HG03520 (cell line): ENCODE results near the gene STARD8.
"Not testable (repeated sequence)": the region's sequence is repeated elsewhere in the genome, so short reads cannot be mapped to it uniquely, and the experiment has no call there.

Source experiments
- ATAC-seq: cut with Tn5 transposase; IDR thresholded peaks from one replicate; pipeline ENCODE4 v1.9.1; 2021; ENCODE audit warnings: mild to moderate bottlenecking, moderate library complexity; ENCODE audit not compliant: unreplicated experiment

The STARD8 gene

DNA sequence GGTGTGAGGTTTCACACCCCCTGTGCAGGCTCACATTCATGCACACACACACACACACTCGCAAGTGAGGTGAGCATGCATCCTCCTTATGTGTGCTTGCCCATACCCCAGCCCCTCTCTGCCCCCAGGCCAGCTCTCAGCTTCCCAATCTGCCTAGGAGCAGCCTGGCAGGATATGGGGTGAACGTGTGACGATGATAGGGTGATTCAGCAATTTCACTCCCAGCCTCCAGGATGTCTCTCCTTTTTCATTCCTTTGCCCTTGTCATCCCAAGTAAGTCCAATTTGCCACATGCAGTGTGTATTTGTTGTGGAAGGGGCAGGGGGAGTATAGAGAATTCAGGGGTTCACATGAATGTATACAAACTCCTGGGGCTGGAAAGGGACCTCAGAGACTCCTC, 7.2 kb downstream of the STARD8 start:
- ATAC-seq, result no peak

DNA sequence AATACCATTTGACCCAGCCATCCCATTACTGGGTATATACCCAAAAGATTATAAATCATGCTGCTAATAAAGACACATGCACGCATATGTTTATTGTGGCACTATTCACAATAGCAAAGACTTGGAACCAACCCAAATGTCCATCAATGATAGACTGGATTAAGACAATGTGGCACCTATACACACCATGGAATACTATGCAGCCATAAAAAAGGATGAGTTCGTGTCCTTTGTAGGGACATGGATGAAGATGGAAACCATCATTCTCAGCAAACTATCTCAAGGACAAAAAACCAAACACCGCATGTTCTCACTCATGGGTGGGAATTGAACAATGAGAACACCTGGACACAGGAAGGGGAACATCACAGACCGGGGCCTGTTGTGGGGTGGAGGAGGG, 9.0 kb downstream of the STARD8 start:
- not testable (repeated sequence) for ATAC-seq

DNA sequence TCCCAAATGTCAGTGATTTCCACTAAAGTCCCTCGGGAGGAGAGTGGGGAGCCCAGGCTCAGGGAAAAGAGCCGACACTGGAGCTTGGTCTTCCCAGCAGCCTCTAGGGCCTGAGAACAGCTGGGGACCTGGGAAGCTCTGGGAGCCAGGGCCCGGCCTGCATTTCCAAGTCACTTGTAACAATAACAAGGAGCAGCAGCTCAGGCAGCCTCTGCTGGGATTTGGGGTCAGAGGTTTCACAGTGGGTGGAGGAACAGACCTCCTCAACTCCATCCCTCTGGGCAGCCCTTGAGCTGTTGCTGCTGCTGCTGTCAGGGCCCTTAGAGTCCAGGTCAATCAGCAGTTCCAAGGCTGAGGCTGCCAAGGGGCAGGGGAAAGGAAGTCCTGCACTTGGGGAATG, 11.1 kb downstream of the STARD8 start:
- ATAC-seq, result no peak

DNA sequence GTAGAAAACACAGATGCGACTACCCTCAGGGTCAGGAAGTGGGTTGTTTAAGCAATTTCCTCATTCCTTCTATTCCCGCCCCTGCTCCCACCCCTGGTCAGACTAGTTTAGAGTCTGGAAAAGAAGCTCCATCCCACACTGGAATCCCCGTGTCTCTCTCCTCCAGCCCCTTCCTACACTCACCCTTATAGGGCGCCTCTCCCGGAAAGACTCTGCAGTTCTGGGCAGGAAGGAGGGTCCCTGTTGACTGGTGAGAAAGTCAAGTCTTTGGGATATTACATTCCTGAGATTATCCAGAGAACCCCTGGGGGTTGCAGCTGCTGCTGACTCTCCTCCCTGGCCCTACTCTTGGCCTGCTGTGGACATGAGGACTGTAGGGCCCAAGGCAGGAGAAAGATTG, 11.9 kb downstream of the STARD8 start:
- ATAC-seq, result no peak

DNA sequence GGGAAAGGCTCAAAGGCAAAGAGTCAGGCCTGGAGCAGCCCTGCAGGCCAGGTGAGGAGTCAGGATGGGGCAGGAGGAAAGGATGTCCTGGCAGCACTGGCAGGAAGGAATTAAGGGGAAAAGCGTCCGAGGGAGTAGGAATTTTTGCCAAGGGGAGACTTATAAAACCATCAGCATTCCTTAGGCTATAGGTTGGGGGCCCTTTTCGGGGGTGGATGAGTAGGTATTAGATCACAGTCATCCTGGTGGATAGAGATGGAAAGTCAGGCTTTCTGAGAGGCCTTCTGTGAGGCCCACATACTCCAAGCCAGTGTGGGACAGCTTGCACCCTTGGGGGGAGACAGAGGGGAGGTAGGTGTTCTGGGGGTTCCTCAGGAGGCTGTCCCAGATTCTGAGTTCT, 12.3 kb downstream of the STARD8 start:
- no peak for ATAC-seq

DNA sequence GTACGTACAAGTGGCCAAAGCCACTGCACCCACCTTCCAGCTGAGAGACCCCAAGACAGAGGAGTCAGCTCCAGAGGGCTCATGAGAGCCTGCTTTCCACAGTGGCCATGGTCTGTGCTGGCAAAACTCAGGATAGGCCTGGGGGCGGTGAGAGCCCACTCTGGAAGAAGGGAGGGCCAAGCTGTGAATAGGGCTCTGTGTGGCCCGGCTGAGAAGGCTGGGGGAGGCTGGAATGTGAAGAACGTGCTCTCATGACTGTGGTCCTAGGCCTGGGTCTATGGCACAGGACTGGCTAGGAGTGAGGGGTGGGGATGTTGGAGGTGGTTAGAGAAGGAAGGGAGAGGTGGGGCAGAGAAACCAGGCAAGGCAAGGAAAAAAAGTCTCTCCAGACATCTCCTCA, 13.3 kb downstream of the STARD8 start:
- no peak for ATAC-seq

DNA sequence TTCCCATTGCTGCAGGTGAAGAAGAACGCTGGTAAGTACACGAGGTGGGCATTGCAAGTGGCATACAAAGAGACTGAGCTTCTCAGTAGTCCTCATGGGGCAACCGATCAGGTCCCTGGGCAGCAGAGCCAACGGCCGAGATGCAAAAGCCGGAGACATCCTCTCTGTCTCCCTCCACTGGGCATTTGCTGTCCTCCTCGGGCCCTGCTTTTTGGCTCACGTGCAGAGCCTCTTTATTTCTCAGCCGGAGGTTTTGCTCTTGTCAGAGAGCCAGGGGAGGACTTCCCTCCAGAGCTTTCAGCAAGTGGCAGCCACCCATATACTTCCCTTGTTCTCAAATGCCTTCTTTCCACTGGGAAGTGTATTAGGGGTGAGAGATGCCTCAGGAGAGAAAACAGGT, 18.0 kb downstream of the STARD8 start:
- no peak for ATAC-seq

DNA sequence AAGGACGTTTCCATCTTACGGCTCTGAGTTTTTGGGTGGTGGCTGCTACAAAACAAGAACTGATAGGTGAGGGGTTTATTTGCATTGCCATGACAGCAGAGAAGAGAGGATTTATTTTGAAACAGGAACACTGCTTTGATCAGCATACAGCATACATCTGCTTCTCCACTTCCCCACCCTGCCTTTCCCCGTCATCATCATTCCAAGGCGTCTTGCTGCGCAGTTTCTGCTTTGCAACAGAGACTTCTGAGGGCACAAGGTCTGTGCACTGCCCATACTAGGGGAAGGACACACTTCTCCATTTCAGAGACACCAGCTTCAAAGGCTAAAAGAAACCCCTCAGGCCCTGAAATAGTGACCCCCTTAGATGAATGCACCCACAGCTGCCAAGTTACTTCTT, 19.1 kb downstream of the STARD8 start:
- ATAC-seq, result no peak

DNA sequence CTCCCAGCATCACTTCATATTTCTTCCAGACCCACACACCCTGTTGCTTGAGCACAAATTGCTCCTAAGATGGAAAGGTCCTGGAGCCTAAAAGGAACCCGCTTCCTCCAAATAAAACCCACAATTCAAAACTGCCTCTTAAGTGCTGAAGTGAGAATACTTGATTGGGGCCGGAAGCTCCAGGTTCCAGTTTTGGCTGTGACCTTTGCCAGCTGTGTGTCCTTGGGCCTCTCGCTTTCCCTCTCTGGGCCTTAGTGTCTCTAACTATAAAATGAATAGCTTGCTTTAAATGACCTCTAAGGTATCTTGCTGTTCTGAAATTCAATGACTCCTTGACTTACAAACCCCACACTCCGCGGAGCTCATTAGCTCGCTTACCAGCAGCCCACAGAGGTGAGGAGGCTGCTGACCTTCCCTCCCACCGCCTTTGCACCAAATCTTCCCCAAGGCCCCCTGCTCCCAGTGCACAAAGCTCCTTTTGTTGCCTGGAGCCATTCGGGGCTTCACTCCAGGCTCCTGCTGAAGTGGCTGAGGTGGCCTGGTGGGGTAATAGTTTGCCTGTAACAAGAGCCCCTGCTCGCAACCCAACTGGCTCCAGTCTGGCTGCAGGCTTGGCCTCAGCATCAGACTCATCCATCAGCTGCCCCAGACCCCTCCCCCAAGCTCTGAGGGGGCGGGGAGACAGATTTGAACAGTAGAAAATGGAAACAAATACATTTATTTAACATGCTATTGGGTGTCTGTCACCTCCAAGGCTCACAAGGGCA, 21.8 kb downstream of the STARD8 start:
- ATAC-seq, result no peak

DNA sequence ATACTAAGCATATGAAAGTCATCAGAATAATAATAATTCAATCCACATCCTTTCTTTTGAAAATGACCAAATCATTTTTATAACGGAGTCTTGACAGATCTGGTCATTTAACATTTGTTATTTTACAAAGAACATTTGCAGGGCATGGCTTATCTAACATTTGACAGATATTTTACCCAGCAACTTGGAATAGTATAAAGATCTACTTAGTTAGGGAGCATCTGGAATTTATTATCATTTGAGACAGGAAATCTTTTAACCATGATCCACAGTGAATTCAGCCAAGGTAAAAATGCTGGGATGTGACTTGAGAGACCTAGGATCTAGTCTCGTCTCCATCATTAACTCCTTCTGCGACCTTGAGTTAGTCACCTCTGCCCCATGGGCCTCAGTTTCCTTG, 22.4 kb downstream of the STARD8 start:
- ATAC-seq, result no peak

DNA sequence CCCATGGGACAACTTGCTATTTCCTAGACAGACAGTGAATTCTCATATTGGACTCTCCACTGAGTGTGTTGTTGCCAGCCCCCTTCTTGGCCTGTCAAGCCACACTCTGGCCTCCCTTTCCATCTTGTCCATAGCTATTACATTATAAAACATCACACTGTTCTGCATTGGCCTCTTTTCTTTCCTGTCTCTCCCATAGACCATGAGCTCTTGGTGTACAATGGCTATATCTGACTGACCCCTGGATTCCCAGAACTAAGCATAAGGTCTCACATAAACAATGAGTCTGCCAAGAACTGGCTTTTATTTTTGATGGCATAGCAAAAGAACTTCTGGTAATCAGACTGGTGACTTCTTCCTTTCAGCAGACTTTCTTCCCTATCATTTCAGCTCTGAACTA, 23.8 kb downstream of the STARD8 start:
- ATAC-seq, result no peak

DNA sequence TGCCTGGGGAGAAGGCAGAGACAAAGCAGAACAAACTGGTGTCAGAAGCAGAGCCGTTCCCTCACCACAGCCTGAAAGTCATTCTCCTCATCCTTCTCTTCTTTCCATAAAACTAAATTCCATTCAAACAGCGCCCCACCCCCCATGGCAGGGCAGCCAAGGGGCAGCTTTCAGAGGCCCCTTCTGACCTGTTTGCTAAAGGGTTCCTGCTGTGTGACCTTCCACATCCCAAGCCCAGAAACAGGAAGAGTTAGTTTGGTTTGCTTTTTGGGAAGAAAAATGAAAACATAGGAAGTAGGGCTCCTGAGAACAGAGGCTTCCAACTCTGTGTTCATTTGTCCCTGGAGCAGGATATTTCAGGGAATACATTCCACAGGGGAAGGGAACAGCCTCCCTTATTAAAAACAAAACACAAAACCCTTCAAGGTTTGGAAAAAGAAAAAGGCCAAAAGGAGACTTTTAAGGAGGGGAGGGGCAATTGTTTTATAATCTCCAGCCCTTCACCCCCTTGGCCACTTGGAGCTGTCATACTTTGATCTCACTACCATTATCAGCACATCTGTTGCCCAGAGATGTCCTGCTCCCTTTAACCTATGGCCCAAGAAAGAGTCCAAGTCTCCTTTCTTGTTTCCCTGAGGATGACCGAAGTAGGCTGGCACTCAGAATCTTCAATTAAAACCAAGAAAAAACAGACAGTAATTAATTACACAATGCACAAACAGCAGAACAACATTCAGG, 25.3 kb downstream of the STARD8 start:
- no peak for ATAC-seq

DNA sequence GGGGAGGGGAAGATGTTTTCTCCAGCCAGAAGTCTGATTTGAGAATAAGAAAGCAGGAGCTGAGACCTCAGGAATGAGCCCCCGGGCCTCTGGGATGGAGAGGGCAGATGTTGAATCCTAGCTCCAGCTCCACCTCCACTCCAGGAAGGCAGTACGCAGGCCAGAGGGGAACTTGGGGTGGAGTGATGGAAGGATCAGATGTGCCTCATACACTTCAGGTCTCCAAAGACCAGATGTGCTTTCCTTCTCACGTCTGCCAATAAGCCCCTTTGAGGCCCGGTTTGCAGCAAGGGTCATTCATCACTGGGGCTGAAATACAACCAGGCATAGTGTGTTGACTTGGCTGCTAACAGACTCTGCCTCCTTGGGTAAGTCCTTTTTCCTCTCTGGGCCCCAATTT, 28.1 kb downstream of the STARD8 start:
- no peak for ATAC-seq

DNA sequence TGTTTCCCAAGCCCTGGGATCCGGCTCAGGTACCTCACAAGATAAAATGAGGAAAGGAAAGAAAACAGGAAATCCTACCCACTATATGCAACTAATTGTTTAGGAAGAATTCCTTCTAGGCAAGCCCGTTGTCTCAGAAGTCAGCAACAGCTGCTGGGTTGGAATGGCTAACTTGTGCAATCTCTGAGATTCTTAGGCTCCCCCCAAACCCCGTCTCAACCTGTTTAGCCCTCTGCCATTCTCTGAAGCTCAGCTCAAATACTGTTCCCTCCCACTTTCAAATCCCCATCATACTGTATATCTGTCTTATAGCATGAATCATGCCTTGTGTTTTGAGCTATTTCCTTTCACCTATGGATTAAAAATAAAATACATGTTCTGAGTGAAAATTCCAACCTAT, 28.9 kb downstream of the STARD8 start:
- no peak for ATAC-seq

DNA sequence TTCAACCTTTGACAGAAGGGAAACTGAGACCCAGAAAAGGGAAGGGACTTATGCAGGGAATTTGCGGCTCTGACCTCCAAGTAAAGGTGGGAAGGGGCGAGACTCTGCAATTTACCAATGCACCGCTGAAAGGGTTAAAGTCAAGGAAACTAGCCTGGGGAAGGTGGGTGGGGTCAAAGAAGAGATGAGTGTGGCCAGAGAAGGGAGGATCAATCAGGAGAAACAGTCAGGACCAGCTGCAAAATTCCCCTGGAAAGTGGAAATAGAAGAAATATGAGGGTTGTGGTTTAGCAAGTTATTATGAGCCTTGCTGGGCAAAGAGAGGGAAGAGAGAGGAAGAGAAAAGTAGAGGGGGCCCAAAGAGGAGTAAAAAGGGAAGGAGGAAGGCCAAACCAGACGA, 30.5 kb downstream of the STARD8 start:
- no peak for ATAC-seq

DNA sequence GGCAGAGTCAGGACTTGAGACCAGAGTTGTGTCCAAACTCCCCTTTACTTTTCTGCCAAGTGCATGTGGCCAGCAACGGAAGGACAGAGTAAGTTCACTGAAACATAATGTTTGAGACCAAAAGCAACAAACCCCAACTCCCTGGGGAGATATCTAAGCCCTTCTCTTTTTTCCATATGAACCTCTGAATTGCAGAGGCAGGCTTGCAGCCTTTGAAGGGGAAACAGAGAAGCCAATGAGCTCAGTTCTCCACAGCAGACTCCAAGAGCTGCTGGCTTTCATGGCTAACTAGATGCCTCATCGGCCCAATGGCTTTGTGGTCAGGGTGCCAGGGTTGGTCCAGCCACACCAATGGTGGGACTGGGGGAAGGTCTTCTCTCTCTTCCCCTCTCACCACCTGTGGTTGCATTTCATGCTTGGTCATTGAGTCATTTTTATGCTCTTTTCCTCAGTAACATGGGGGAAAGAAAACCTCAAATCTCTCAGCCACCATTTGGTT, 34.0 kb downstream of the STARD8 start:
- ATAC-seq, result no peak

DNA sequence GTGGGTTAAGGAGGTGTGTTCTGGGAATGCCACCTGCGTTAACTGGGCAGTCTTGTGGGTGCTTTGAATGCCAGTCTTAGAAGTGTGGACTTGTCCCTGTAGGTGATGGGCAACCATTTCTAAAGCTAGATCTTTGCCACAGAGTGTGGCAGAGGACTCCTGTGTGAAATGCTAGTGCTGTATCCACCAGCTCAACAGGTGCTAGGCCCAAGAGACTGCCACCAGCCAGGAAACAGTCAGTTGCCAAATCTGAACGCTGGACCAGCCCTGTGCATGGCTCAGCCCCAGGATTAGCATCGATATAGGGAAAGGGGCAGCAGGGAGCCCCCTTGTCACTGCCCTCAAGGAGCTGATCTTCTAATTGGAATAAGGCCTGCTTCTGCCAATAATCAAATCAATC, 35.3 kb downstream of the STARD8 start:
- no peak for ATAC-seq

DNA sequence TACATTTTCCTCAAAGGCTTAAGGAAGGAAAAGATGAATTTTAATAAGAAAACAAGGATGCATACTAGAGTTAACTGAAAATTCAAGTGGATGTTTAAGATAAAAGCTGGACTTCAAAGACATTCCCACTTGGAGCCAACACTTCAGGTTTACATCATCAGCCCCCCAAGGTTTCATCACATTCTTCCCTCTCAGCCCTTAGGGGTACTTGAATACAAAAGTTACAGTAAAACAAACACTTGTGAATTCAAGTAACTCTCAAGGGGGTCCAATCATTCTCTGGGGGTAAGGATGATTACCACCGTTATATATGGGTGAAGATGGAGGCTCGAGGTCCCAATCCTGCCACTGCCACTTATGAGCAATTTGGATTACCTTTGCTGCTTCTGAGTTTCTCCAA, 36.1 kb downstream of the STARD8 start:
- ATAC-seq, result no peak

DNA sequence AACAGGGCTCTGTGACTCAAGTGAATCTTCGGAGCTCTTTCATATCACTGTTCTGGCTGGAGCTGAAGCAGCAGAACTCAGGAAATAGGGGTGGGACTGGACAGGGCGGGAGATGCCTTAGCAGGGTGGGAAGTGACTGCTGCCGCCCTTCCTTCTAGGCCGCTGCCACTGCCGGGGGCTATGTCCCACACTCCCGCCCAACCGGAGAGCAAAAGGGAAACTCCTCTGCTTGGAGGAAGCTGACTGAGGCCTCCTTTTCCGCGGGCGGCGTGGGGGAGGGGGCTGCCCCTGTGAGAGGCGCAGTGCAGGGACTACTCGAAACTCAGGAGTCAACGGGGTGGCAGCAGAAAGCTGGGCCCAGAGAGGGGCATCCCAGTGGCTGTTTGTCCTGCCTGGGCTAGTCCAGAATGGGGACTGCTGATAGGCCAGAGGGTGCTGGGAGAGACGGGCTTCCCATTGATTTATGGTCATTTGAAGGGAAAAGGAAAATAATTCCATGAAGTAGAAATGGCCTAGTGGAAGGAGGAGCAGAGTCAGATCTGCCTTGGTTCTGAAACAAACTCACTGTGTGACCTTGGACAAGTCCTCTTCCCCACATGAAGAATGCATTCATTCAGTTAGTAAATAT, 36.9 kb downstream of the STARD8 start:
- no peak for ATAC-seq

DNA sequence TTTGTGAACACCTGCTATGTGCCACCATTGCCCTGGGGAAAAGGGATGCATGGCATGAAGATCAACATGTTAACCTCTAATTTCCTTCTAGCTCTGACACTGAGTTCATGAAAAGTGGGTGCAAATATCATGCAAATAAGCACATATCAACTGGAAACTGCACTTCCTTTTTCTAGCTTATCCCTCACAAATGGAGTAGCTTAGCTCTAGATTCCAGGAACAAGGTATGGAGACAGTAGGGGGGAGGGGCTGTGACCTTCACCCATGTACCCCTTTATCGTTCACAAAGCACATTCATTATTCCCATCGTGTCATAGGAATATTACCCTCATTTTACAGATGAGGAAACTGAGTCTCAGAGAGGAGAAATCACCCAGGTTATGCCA, 37.4 kb downstream of the STARD8 start:
- ATAC-seq, result no peak

DNA sequence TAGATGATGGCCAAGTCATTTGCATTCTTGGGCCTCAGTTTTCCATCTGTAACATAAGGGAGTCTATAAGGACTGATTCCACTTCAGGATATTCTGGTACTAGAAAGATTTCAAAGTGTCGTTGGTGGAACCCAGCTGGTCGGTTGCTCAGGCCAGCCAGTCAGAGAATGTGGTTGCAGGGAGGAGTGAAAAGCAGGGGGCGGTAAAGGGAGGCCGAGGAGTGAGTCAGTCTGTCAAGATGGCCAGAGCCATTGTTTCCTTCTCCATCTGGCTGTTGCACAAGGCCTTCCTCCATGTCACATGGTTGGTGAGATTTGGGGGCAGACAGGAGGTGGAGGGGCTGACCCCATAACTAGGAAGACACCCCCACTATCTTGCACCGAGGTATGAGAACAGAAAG, 38.2 kb downstream of the STARD8 start:
- ATAC-seq, result no peak
